Stimulated activated naive CD8-positive, alpha-beta T cell treated with anti-CD3 and anti-CD28 coated beads, Interleukin-15, Interleukin-2, amounts not matched to agents 100 ng/mL and 50 ng/mL, for 24 hours (primary cell): Measurements from ENCODE around the gene LMX1A.

Experiments used
- H3K27ac Mint-ChIP-seq: one replicate; pipeline ENCODE4 v1.8.0; 2021; ENCODE audit warnings: mild to moderate bottlenecking, mixed read lengths
- H3K27me3 Mint-ChIP-seq: one replicate; pipeline ENCODE4 v1.8.0; 2021; ENCODE audit warnings: mixed read lengths
- H3K36me3 Mint-ChIP-seq: one replicate; pipeline ENCODE4 v1.8.0; 2021; ENCODE audit warnings: low read depth, mixed read lengths
- H3K4me1 Mint-ChIP-seq: one replicate; pipeline ENCODE4 v1.8.0; 2021; ENCODE audit warnings: low read depth, mixed read lengths
- H3K4me3 Mint-ChIP-seq: one replicate; pipeline ENCODE4 v1.8.0; 2021; ENCODE audit warnings: mild to moderate bottlenecking, mixed read lengths
- H3K9me3 Mint-ChIP-seq: one replicate; pipeline ENCODE4 v1.8.0; 2021; ENCODE audit warnings: mixed read lengths

The LMX1A gene

GRCh38 chr1:165355977-165356811 is at the start of gene LMX1A:
TSS of gene LMX1A (minus strand) at chr1:165356715. CDS start at chr1:165355559, 1,156 bp downstream.
- Mint-ChIP-seq H3K9me3 (no peaks in the 10 kb centered on the region), H3K4me1 (peaks cover 5% of the 10 kb centered on the region), H3K27me3 (peaks cover 80% of the 10 kb centered on the region), H3K4me3 (no peak within 1 kb of the TSS), H3K27ac (no peak within 1 kb of the TSS), H3K36me3 (no peaks in the 10 kb centered on the region)

DNA sequence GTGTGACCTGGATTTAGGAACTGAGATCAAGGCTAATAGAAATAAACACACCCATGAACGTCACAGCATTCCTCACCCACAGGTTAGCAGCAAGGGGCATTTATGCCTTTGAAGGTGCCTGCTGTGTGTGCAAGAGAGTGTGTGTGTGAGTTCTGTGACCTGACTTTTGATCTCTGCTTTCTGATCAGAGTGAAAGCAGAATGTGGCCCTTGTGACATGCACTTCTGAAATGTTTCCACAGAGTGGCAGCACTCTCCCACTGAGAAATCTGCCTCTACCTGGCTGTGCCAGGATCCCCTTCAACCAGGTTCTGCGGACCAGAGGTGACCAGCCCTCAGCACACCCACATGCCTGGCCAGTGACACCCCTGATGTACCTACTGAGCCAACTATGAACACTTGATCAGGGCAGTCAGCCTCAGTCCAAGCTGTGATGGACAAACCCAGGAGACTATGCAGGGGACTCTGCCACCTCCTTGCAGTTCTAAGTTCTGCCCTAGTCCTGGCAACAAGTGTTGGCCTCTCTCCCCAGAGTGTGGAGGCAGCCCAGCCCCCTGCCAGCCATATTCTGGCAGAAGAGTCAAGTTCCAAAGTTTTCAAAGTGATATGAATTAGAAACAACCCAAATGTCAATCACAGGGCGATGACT is 47.4 kb upstream of the LMX1A start:
- no peak overlapping the region for H3K4me3 Mint-ChIP-seq
- H3K4me1 Mint-ChIP-seq = no peaks in the 10 kb centered on the region
- H3K36me3 Mint-ChIP-seq = no peaks in the 10 kb centered on the region
- peaks cover 38% of the 10 kb centered on the region for H3K27me3 Mint-ChIP-seq
- H3K9me3 Mint-ChIP-seq = no peaks in the 10 kb centered on the region
- H3K27ac Mint-ChIP-seq = no peak overlapping the region

GRCh38 chr1:165402517-165403111 is 46.1 kb upstream of the LMX1A start:
- Mint-ChIP-seq H3K27me3 (peaks cover 33% of the 10 kb centered on the region), H3K4me3 (no peak overlapping the region), H3K36me3 (no peaks in the 10 kb centered on the region), H3K4me1 (no peaks in the 10 kb centered on the region), H3K9me3 (no peaks in the 10 kb centered on the region), H3K27ac (no peak overlapping the region)

- no peaks in the 10 kb centered on the region for H3K36me3 Mint-ChIP-seq
- H3K9me3 Mint-ChIP-seq = no peaks in the 10 kb centered on the region
- H3K4me1 Mint-ChIP-seq = peaks cover 8% of the 10 kb centered on the region
- peaks cover 60% of the 10 kb centered on the region for H3K27me3 Mint-ChIP-seq
- no peak overlapping the region for H3K27ac Mint-ChIP-seq
- H3K4me3 Mint-ChIP-seq = no peak overlapping the region
These were observed 41.4 kb upstream of the LMX1A start for GRCh38 chr1:165397944-165398343.

GRCh38 chr1:165395901-165396300 is 39.4 kb upstream of the LMX1A start:
- Mint-ChIP-seq H3K27me3 (peaks cover 80% of the 10 kb centered on the region), H3K36me3 (no peaks in the 10 kb centered on the region), H3K4me3 (no peak overlapping the region), H3K27ac (no peak overlapping the region), H3K9me3 (no peaks in the 10 kb centered on the region), H3K4me1 (peaks cover 15% of the 10 kb centered on the region)

DNA sequence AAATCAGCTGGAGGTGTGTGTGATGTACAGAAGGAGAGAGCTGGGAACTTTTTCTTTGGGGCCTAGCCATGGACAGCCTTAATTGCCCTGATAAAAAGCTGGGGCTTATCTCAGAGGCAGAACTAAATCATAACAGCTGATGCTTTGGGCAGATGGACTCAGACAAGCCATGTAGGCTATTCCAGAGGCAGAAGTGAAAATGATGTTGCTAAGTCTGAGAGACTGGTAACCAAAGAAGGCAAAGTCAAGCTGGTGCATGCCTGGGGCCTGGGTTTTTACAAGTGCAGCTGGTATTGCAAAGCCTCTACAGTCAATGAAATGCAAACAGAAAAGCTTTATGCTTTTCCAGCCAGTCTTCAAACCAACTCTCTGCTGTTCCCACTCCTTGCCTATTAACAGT is 39.0 kb upstream of the LMX1A start:
- no peak overlapping the region for H3K27ac Mint-ChIP-seq
- H3K27me3 Mint-ChIP-seq = peaks cover 80% of the 10 kb centered on the region
- no peaks in the 10 kb centered on the region for H3K9me3 Mint-ChIP-seq
- H3K36me3 Mint-ChIP-seq = no peaks in the 10 kb centered on the region
- peaks cover 15% of the 10 kb centered on the region for H3K4me1 Mint-ChIP-seq
- H3K4me3 Mint-ChIP-seq = no peak overlapping the region

- H3K4me3 Mint-ChIP-seq = peak overlapping the region; percentile 66
- H3K27ac Mint-ChIP-seq = peak overlapping the region; percentile 91
- peaks cover 15% of the 10 kb centered on the region for H3K4me1 Mint-ChIP-seq
- H3K9me3 Mint-ChIP-seq = no peaks in the 10 kb centered on the region
- H3K36me3 Mint-ChIP-seq = no peaks in the 10 kb centered on the region
- H3K27me3 Mint-ChIP-seq = peaks cover 89% of the 10 kb centered on the region
These were observed 36.4 kb upstream of the LMX1A start for GRCh38 chr1:165392634-165393571.

GRCh38 chr1:165389609-165390008 is 33.1 kb upstream of the LMX1A start:
- H3K27me3 Mint-ChIP-seq = peaks cover 82% of the 10 kb centered on the region
- H3K4me1 Mint-ChIP-seq = peaks cover 15% of the 10 kb centered on the region
- H3K36me3 Mint-ChIP-seq = no peaks in the 10 kb centered on the region
- no peak overlapping the region for H3K4me3 Mint-ChIP-seq
- no peak overlapping the region for H3K27ac Mint-ChIP-seq
- H3K9me3 Mint-ChIP-seq = no peaks in the 10 kb centered on the region

DNA sequence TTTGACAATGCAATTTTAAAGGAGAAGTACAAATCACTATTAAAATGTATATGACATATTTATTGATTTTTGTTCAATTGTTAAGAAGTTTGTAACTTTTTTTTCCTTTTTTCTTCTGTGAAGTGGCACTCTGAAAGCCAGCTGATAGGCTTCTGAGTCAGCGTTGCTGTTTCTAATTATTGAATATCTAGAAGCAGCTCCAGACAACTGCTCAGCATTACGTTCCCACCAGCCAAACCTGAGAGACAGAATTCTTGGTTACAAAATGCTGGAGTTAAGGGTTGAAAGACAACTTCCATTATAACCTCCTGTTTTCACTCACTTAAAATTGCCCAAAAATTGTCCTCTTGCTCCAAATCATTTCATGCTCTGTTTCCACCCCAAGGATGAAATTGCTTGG is 31.4 kb upstream of the LMX1A start:
- peaks cover 72% of the 10 kb centered on the region for H3K27me3 Mint-ChIP-seq
- H3K4me3 Mint-ChIP-seq = no peak overlapping the region
- H3K4me1 Mint-ChIP-seq = peaks cover 7% of the 10 kb centered on the region
- H3K9me3 Mint-ChIP-seq = no peaks in the 10 kb centered on the region
- no peaks in the 10 kb centered on the region for H3K36me3 Mint-ChIP-seq
- no peak overlapping the region for H3K27ac Mint-ChIP-seq

- H3K36me3 Mint-ChIP-seq = no peaks in the 10 kb centered on the region
- no peak overlapping the region for H3K4me3 Mint-ChIP-seq
- H3K27me3 Mint-ChIP-seq = peaks cover 71% of the 10 kb centered on the region
- H3K9me3 Mint-ChIP-seq = no peaks in the 10 kb centered on the region
- H3K27ac Mint-ChIP-seq = no peak overlapping the region
- H3K4me1 Mint-ChIP-seq = peaks cover 2% of the 10 kb centered on the region
These were observed 31.0 kb upstream of the LMX1A start for GRCh38 chr1:165387505-165387904.

GRCh38 chr1:165383599-165384405 is 27.3 kb upstream of the LMX1A start:
- no peaks in the 10 kb centered on the region for H3K9me3 Mint-ChIP-seq
- no peak overlapping the region for H3K4me3 Mint-ChIP-seq
- H3K27ac Mint-ChIP-seq = no peak overlapping the region
- no peaks in the 10 kb centered on the region for H3K4me1 Mint-ChIP-seq
- peaks cover 66% of the 10 kb centered on the region for H3K27me3 Mint-ChIP-seq
- no peaks in the 10 kb centered on the region for H3K36me3 Mint-ChIP-seq

DNA sequence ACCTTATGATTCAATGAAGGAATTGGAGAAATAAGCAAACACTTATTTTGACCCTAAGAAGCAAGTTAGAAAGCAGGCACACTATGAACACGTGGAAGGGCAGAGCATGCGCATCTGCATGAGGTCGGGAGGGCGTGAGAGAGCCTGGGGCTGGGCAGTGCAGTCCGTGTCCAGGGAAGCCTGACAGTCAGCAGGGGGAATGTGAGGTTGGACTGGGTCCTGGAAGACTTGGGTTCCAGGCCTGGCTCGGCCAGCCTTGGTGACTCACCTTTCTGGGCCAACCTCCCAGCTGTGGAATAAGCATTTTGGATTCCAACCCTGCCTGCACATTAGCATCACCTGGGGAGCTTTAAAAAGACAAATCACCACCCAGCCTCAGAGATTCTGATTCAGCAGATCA is 26.6 kb upstream of the LMX1A start:
- Mint-ChIP-seq H3K36me3 (no peaks in the 10 kb centered on the region), H3K9me3 (no peaks in the 10 kb centered on the region), H3K4me1 (no peaks in the 10 kb centered on the region), H3K27ac (no peak overlapping the region), H3K4me3 (no peak overlapping the region), H3K27me3 (peaks cover 60% of the 10 kb centered on the region)

GRCh38 chr1:165381745-165382505 is 25.4 kb upstream of the LMX1A start:
- no peak overlapping the region for H3K4me3 Mint-ChIP-seq

More at GRCh38 chr1:165381745-165382505, 25.4 kb upstream of the LMX1A start:
- peaks cover 3% of the 10 kb centered on the region for H3K4me1 Mint-ChIP-seq
- H3K27me3 Mint-ChIP-seq = peaks cover 55% of the 10 kb centered on the region
- no peaks in the 10 kb centered on the region for H3K9me3 Mint-ChIP-seq
- no peaks in the 10 kb centered on the region for H3K36me3 Mint-ChIP-seq
- H3K27ac Mint-ChIP-seq = no peak overlapping the region
